ENCODE results near the gene DNAJC18.
"Not testable (repeated sequence)": the region's sequence is repeated elsewhere in the genome, so short reads cannot be mapped to it uniquely, and the experiment has no call there.

The DNAJC18 gene

GRCh38 chr5:139388198-139388821 lies 51.0 kb downstream of the DNAJC18 start:
- no peak for DNase-seq (ENCODE audit: low read depth)

- DNase-seq (ENCODE audit: low read depth) = no peak
Measured at GRCh38 chr5:139387611-139388197, 51.6 kb downstream of the DNAJC18 start.

- DNase-seq (ENCODE audit: low read depth) = not testable (repeated sequence)
Measured at GRCh38 chr5:139386956-139387355, 52.4 kb downstream of the DNAJC18 start.

GRCh38 chr5:139386050-139386438 lies 53.3 kb downstream of the DNAJC18 start:
- DNase-seq (ENCODE audit: low read depth) = no peak

- DNase-seq (ENCODE audit: low read depth) = no peak
Measured at GRCh38 chr5:139385061-139386049, 54.0 kb downstream of the DNAJC18 start.

- DNase-seq (ENCODE audit: low read depth) = no peak
Measured at GRCh38 chr5:139384591-139385051, 54.7 kb downstream of the DNAJC18 start.

- no peak for DNase-seq (ENCODE audit: low read depth)
Measured at GRCh38 chr5:139383993-139384590, 55.2 kb downstream of the DNAJC18 start.

- no peak for DNase-seq (ENCODE audit: low read depth)
Measured at GRCh38 chr5:139383275-139383992, 55.9 kb downstream of the DNAJC18 start, which contains the start of gene SLC23A1. SLC23A1 (minus strand) TSS chr5:139383297; CDS start chr5:139383253, 44 bp downstream.

- no peak for DNase-seq (ENCODE audit: low read depth)
Measured at GRCh38 chr5:139382807-139383206, 56.5 kb downstream of the DNAJC18 start.

GRCh38 chr5:139381837-139382761 lies 57.2 kb downstream of the DNAJC18 start:
- no peak for DNase-seq (ENCODE audit: low read depth)

GRCh38 chr5:139379626-139380449 lies 59.5 kb downstream of the DNAJC18 start:
- no peak for DNase-seq (ENCODE audit: low read depth)

- no peak for DNase-seq (ENCODE audit: low read depth)
Measured at GRCh38 chr5:139378941-139379361, 60.4 kb downstream of the DNAJC18 start.

GRCh38 chr5:139378101-139378825 lies 61.1 kb downstream of the DNAJC18 start:
- DNase-seq (ENCODE audit: low read depth) = no peak

- no peak for DNase-seq (ENCODE audit: low read depth)
Measured at GRCh38 chr5:139377226-139377625, 62.1 kb downstream of the DNAJC18 start.

- no peak for DNase-seq (ENCODE audit: low read depth)
Measured at GRCh38 chr5:139376364-139376763, 63.0 kb downstream of the DNAJC18 start.

GRCh38 chr5:139374909-139375308 lies 64.4 kb downstream of the DNAJC18 start:
- no peak for DNase-seq (ENCODE audit: low read depth)

GRCh38 chr5:139371482-139372435 lies 67.6 kb downstream of the DNAJC18 start:
- no peak for DNase-seq (ENCODE audit: low read depth)

GRCh38 chr5:139369181-139369580 lies 70.1 kb downstream of the DNAJC18 start:
- DNase-seq (ENCODE audit: low read depth) = no peak

Measured in activated T-helper 9 cell treated with anti-CD3 and anti-CD28 coated beads, Interleukin-2, amount 50 U/mL, for 16 hours (primary cell).